NCI-H446 (cell line): Measurements from ENCODE around the gene CDC5L.
A peak's percentile ranks its signal among the peaks of the same experiment; 100 is the strongest.
"Not testable (repeated sequence)": the region's sequence is repeated elsewhere in the genome, so short reads cannot be mapped to it uniquely, and the experiment has no call there.

Source experiments
- DNase-seq, 2 experiments: peaks; one replicate each; lab custom pipeline; 2025; lab: John Stamatoyannopoulos, UW

Gene CDC5L

GRCh38 chr6:44387346-44388134 lies at the start of gene CDC5L:
Gene CDC5L, plus strand, starts transcription at chr6:44387706. Its CDS starts 118 bp downstream, at chr6:44387824.
- DNase-seq: peak; percentile 98 to 99

- DNase-seq: peak; percentile 39 to 73
Observed at GRCh38 chr6:44338228-44339122, 49.0 kb upstream of the CDC5L start.

- no peak for DNase-seq
Observed at GRCh38 chr6:44339301-44339700, 48.2 kb upstream of the CDC5L start.

GRCh38 chr6:44339763-44340625 lies 47.5 kb upstream of the CDC5L start:
- no peak for DNase-seq

GRCh38 chr6:44341095-44341890 lies 46.2 kb upstream of the CDC5L start:
- no peak for DNase-seq

- no peak for DNase-seq
Observed at GRCh38 chr6:44342052-44342451, 45.5 kb upstream of the CDC5L start.

GRCh38 chr6:44342489-44342888 lies 45.0 kb upstream of the CDC5L start, which contains the start of gene SPATS1:
Gene SPATS1, plus strand, starts transcription at chr6:44342650. Its CDS starts 446 bp downstream, at chr6:44343096.
- no peak for DNase-seq

- DNase-seq: not testable (repeated sequence)
Observed at GRCh38 chr6:44346818-44347217, 40.7 kb upstream of the CDC5L start.

GRCh38 chr6:44349904-44350649 lies 37.4 kb upstream of the CDC5L start:
- no peak for DNase-seq

GRCh38 chr6:44350650-44350994 lies 36.9 kb upstream of the CDC5L start:
- not testable (repeated sequence) for DNase-seq

GRCh38 chr6:44352259-44352658 lies 35.2 kb upstream of the CDC5L start:
- DNase-seq: no peak

GRCh38 chr6:44353336-44353735 lies 34.2 kb upstream of the CDC5L start:
- DNase-seq: no peak

- no peak for DNase-seq
Observed at GRCh38 chr6:44355640-44356039, 31.9 kb upstream of the CDC5L start.

GRCh38 chr6:44356487-44356886 lies 31.0 kb upstream of the CDC5L start:
- no peak for DNase-seq

- no peak for DNase-seq
Observed at GRCh38 chr6:44359973-44360372, 27.5 kb upstream of the CDC5L start.

GRCh38 chr6:44361947-44362346 lies 25.6 kb upstream of the CDC5L start:
- DNase-seq: no peak

- DNase-seq: no peak
Observed at GRCh38 chr6:44363377-44363926, 24.1 kb upstream of the CDC5L start.

- no peak for DNase-seq
Observed at GRCh38 chr6:44366781-44367180, 20.7 kb upstream of the CDC5L start.

GRCh38 chr6:44367681-44368080 lies 19.8 kb upstream of the CDC5L start:
- DNase-seq: no peak

GRCh38 chr6:44373051-44373450 lies 14.5 kb upstream of the CDC5L start:
- no peak for DNase-seq
